CD8-positive, alpha-beta memory T cell (primary cell): ENCODE data around the gene ZDHHC11. TPM values are rescaled to one million over a fixed set of nuclear protein-coding genes. Genes with fewer than 3 reads are reported as not detected.
"Not testable (repeated sequence)": the region's sequence is repeated elsewhere in the genome, so short reads cannot be mapped to it uniquely, and the experiment has no call there.

ENCODE experiments used
- CTCF ChIA-PET: fragments of 350-600 bp; sonication (Branson Sonifier 250); formaldehyde crosslinking; loops from one replicate; lab custom pipeline; 2021; ENCODE audit warnings: antibody characterized with exemption; lab: Charles Lee
- POLR2A ChIA-PET: fragments of 350-600 bp; sonication (Branson Sonifier 250); formaldehyde crosslinking; loops from one replicate; lab custom pipeline; 2021; ENCODE audit warnings: antibody characterized with exemption; lab: Charles Lee
- DNase-seq, 5 donors: peaks; one replicate each; pipeline versions ENCODE4 v3.0.0 to v3.0.0-alpha.2; 2020 to 2022; ENCODE audit warnings: mixed read lengths in 1 of 5
- H3K27ac ChIP-seq: one replicate; pipeline ENCODE4 v1.7.0; 2013; ENCODE audit warnings: low read depth, mild to moderate bottlenecking, low read length, moderate library complexity
- H3K27me3 ChIP-seq: 2 replicates; pipeline ENCODE4 v1.7.0; 2013; ENCODE audit warnings: low read length, mild to moderate bottlenecking; ENCODE audit not compliant: insufficient read depth, poor library complexity, severe bottlenecking
- H3K36me3 ChIP-seq: 2 replicates; pipeline ENCODE4 v1.7.0; 2013; ENCODE audit warnings: mild to moderate bottlenecking, low read length, moderate library complexity; ENCODE audit not compliant: insufficient read depth
- H3K4me1 ChIP-seq: 2 replicates; pipeline ENCODE4 v1.7.0; 2013; ENCODE audit warnings: mild to moderate bottlenecking, low read length, moderate library complexity; ENCODE audit not compliant: insufficient read depth
- H3K4me3 ChIP-seq: 2 replicates; pipeline ENCODE4 v1.7.0; 2013; ENCODE audit warnings: mild to moderate bottlenecking, low read length
- H3K9me3 ChIP-seq: 2 replicates; pipeline ENCODE4 v1.7.0; 2013; ENCODE audit warnings: mild to moderate bottlenecking, low read length
- H3K27ac Mint-ChIP-seq, 8 donors: one replicate each; pipeline ENCODE4 v1.8.0; 2020 to 2021; ENCODE audit warnings: mixed read lengths in 8 of 8, mild to moderate bottlenecking in 6 of 8, inconsistent platforms in 3 of 8, moderate library complexity in 3 of 8
- H3K27me3 Mint-ChIP-seq, 2 donors: one replicate each; pipeline ENCODE4 v1.8.0; 2020 to 2021; ENCODE audit warnings: mixed read lengths in 2 of 2, mild to moderate bottlenecking in 1 of 2, moderate library complexity in 1 of 2
- H3K36me3 Mint-ChIP-seq, 3 donors: one replicate each; pipeline ENCODE4 v1.8.0; 2020 to 2021; ENCODE audit warnings: mixed read lengths in 3 of 3, inconsistent platforms in 1 of 3, mild to moderate bottlenecking in 1 of 3
- H3K4me1 Mint-ChIP-seq, 3 donors: one replicate each; pipeline ENCODE4 v1.8.0; 2020 to 2021; ENCODE audit warnings: mixed read lengths in 3 of 3, inconsistent platforms in 1 of 3, mild to moderate bottlenecking in 1 of 3
- H3K4me3 Mint-ChIP-seq, 7 donors: one replicate each; pipeline ENCODE4 v1.8.0; 2020 to 2021; ENCODE audit warnings: mixed read lengths in 7 of 7, mild to moderate bottlenecking in 6 of 7, moderate library complexity in 4 of 7, inconsistent platforms in 2 of 7
- H3K9me3 Mint-ChIP-seq, 5 donors: one replicate each; pipeline ENCODE4 v1.8.0; 2020 to 2022; ENCODE audit warnings: mixed read lengths in 5 of 5, mild to moderate bottlenecking in 3 of 5, moderate library complexity in 2 of 5, inconsistent platforms in 1 of 5
- polyA plus RNA-seq: library from polyadenylated mRNA; unstranded; fragments of 300-500 nt; fragmentation: Illumina TruSeq; gene quantifications from one replicate; pipeline ENCODE4 v1.2.3, GENCODE V29; 2021
- total RNA-seq, 2 experiments: library from RNA; stranded (reverse); gene quantifications; one replicate each; pipeline ENCODE4 v1.2.3, GENCODE V29; 2021

The ZDHHC11 gene
- total and polyA plus RNA-seq, 3 experiments from 2014 or later = 4.5 to 7.2 TPM; not detected in 1

- H3K27me3 ChIP-seq, H3K36me3 Mint-ChIP-seq, H3K4me1 ChIP-seq, H3K27ac Mint-ChIP-seq, H3K4me1 Mint-ChIP-seq, H3K4me3 ChIP-seq, CTCF ChIA-PET, H3K27me3 Mint-ChIP-seq, DNase-seq, H3K9me3 Mint-ChIP-seq, H3K4me3 Mint-ChIP-seq, POLR2A ChIA-PET, H3K27ac ChIP-seq, H3K9me3 ChIP-seq, H3K36me3 ChIP-seq: not testable (repeated sequence)
Observed at GRCh38 chr5:775595-775960, 75.2 kb downstream of the ZDHHC11 start.

GRCh38 chr5:774854-775505 lies 75.8 kb downstream of the ZDHHC11 start:
- H3K27me3 Mint-ChIP-seq, H3K4me3 Mint-ChIP-seq, H3K27ac ChIP-seq, H3K9me3 Mint-ChIP-seq, CTCF ChIA-PET, H3K27me3 ChIP-seq, H3K9me3 ChIP-seq, H3K27ac Mint-ChIP-seq, H3K36me3 ChIP-seq, H3K36me3 Mint-ChIP-seq, DNase-seq, H3K4me1 ChIP-seq, H3K4me1 Mint-ChIP-seq, H3K4me3 ChIP-seq, POLR2A ChIA-PET: not testable (repeated sequence)

DNA sequence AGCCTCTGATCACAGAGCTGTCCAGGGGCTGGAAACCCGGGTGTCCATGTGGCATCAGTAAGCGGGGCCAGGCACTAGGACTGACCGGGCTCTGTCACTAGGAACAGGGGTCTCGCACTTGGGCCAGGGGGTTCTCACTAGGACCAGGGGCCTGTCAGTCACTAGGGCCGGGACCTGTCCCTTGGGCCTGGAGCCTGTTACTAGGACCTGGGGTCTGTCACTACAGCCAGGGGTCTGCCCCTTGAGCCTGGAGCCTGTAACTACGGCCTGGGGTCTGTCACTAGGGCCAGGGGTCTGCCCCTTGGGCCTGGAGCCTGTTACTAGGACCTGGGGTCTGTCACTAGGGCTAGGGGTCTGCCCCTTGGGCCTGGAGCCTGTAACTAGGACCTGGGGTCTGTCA lies 76.5 kb downstream of the ZDHHC11 start:
- H3K4me1 ChIP-seq, H3K36me3 ChIP-seq, H3K27me3 Mint-ChIP-seq, DNase-seq, H3K27ac Mint-ChIP-seq, H3K9me3 Mint-ChIP-seq, H3K36me3 Mint-ChIP-seq, H3K4me3 Mint-ChIP-seq, H3K27ac ChIP-seq, H3K4me1 Mint-ChIP-seq, CTCF ChIA-PET, POLR2A ChIA-PET, H3K27me3 ChIP-seq, H3K4me3 ChIP-seq, H3K9me3 ChIP-seq: not testable (repeated sequence)

DNA sequence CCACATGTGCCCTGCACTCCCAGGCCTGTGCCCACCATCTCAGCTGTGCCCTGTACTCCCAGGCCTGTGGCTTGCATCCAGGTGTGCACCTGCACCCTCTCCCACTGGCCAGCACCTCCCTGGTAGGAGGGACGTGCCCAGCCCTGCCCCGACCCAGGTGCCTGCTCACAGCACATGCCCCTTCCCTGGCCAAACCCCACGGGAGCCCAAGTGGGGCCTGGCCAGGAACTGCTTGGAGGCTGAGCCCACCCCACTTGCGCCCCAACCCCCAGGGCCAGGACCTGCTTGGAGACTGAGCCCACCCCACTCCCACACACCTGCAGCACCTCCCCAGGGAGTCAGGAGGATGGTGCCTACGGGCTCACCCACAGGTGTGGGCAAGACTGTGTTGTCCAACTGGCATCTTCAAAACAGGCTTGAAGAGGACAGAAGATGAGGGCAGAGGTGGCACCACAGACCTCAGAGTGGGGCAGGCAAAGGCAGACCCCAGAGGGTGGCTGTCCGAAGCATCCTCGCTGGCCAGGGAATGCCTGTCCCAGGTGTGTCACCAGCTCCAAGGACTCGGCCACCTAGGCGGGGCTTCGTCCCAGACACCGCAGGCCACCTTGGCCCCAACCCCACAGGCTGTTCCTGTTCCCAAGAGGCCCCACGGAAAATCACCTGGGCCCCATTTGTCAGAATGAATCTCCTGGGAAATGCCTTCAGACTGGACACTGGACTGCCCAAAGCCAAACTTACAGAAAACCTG lies 77.1 kb downstream of the ZDHHC11 start:
- Histone ChIP-seq H3K27me3 (no peaks in the 10 kb centered on the region), H3K27ac (no peak overlapping the region), H3K36me3 (no peaks in the 10 kb centered on the region), H3K4me3 (no peak overlapping the region), H3K4me1 (no peaks in the 10 kb centered on the region), H3K9me3 (no peaks in the 10 kb centered on the region)
- Mint-ChIP-seq H3K36me3 (no peaks in the 10 kb centered on the region), H3K9me3 (no peaks in the 10 kb centered on the region), H3K4me3 (no peak overlapping the region), H3K27me3 (no peaks in the 10 kb centered on the region), H3K27ac (no peak overlapping the region), H3K4me1 (no peaks in the 10 kb centered on the region)
- no peak for DNase-seq
- CTCF ChIA-PET = no interaction called here
- POLR2A ChIA-PET = no interaction called here

GRCh38 chr5:772931-773330 lies 77.9 kb downstream of the ZDHHC11 start:
- H3K36me3 ChIP-seq, POLR2A ChIA-PET, H3K9me3 Mint-ChIP-seq, H3K27me3 Mint-ChIP-seq, H3K36me3 Mint-ChIP-seq, H3K4me1 Mint-ChIP-seq, H3K27me3 ChIP-seq, H3K27ac Mint-ChIP-seq, H3K4me3 ChIP-seq, H3K4me1 ChIP-seq, CTCF ChIA-PET, DNase-seq, H3K9me3 ChIP-seq, H3K4me3 Mint-ChIP-seq, H3K27ac ChIP-seq: not testable (repeated sequence)

DNA sequence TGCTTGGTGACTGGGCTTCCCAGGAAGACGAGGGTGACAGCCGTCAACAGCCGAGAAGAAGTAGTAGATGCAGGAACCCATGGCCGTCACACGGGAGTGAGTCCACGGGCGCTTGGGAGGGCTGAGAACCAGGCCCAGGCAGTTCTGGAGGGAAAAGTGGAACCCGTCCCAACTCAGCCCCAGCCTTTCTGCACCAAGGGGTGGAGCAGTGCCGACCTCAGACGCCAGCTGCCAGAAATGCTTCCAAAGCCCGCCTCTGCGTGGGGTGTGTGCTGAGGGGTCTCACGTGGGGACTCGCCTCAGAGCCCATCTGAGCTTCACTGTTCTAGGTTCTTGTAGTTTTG lies 78.3 kb downstream of the ZDHHC11 start:
- DNase-seq, H3K9me3 Mint-ChIP-seq, H3K27me3 ChIP-seq, H3K9me3 ChIP-seq, H3K27ac Mint-ChIP-seq, CTCF ChIA-PET, H3K27me3 Mint-ChIP-seq, H3K36me3 ChIP-seq, H3K36me3 Mint-ChIP-seq, H3K27ac ChIP-seq, H3K4me3 ChIP-seq, H3K4me1 Mint-ChIP-seq, POLR2A ChIA-PET, H3K4me1 ChIP-seq, H3K4me3 Mint-ChIP-seq: not testable (repeated sequence)

DNA sequence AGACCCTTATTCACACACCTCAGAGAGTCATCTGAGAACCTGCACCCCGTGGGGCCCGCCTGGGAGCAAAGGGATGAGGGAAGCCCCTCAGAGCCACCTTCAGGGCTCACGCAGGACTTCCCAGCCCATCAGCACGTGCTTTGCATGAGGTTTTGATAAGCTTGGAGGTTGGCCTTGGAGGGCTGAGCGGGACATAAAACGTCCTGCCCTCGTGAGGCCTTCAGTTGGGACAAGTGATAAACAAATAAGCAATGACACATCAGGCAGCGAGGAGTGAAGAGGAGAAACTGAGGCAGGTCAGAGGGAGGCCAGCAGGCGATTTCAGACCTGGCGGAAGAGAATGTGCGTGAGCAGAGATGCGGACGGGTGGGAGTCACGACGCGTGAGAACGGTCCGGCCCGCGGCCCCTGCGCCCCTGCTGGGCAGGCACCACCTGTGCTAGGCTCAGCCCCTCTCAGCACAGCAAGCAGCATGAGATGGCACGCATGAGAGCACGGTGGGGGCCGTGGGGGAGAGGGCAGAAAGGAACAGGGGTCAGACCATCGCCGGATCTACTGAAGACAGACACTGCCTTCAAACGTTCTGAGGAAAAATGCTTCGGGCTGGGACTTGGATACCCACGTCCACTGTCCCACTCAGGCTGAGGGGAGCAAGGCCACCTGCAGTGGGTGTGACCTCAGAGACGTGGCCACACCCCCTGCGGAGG lies 78.8 kb downstream of the ZDHHC11 start:
- H3K27me3 Mint-ChIP-seq, H3K4me3 ChIP-seq, H3K36me3 ChIP-seq, H3K4me3 Mint-ChIP-seq, POLR2A ChIA-PET, H3K4me1 Mint-ChIP-seq, DNase-seq, H3K36me3 Mint-ChIP-seq, H3K9me3 ChIP-seq, H3K4me1 ChIP-seq, H3K27me3 ChIP-seq, H3K27ac ChIP-seq, H3K27ac Mint-ChIP-seq, H3K9me3 Mint-ChIP-seq, CTCF ChIA-PET: not testable (repeated sequence)

- H3K9me3 ChIP-seq, H3K4me1 Mint-ChIP-seq, H3K4me3 Mint-ChIP-seq, H3K27ac ChIP-seq, DNase-seq, POLR2A ChIA-PET, H3K4me1 ChIP-seq, H3K9me3 Mint-ChIP-seq, CTCF ChIA-PET, H3K27me3 Mint-ChIP-seq, H3K36me3 Mint-ChIP-seq, H3K27me3 ChIP-seq, H3K4me3 ChIP-seq, H3K36me3 ChIP-seq: not testable (repeated sequence)
- peak overlapping the region in 1 of 8 donors; percentile 87 for H3K27ac Mint-ChIP-seq
Observed at GRCh38 chr5:771087-771781, 79.6 kb downstream of the ZDHHC11 start.
